GM13977 (cell line): Measurements from ENCODE around the gene KLF11.
"Not testable (repeated sequence)": the region's sequence is repeated elsewhere in the genome, so short reads cannot be mapped to it uniquely, and the experiment has no call there.

ENCODE experiments used
- DNase-seq: peaks from one replicate; pipeline ENCODE4 v3.0.0; 2012; ENCODE audit warnings: low spot score
- CTCF ChIP-seq: IDR thresholded peaks from 2 replicates; pipeline ENCODE4 v1.5.1; 2012; ENCODE audit warnings: mild to moderate bottlenecking, control low read depth; ENCODE audit not compliant: insufficient read depth; ENCODE audit errors: extremely low read depth, missing control alignments
- in situ Hi-C: fragments of 300-500 bp; cut with MboI; formaldehyde crosslinking; loops from one replicate; pipeline ENCODE4 v1.12.0; 2022; ENCODE audit warnings: low sequenced_read_pairs, low pct_unique_long_range_greater_than_20kb, mixed read lengths, inconsistent platforms; ENCODE audit not compliant: unreplicated experiment

The KLF11 gene

GRCh38 chr2:10085668-10086059 lies 42.3 kb downstream of the KLF11 start:
- in situ Hi-C loops = no loop called here

GRCh38 chr2:10086950-10087349 lies 43.6 kb downstream of the KLF11 start:
- TF ChIP-seq CTCF = no peak
- no peak for DNase-seq
- in situ Hi-C loops = no loop called here

More at GRCh38 chr2:10085668-10086059, 42.3 kb downstream of the KLF11 start:
- no peak for DNase-seq
- TF ChIP-seq CTCF = no peak

GRCh38 chr2:10087360-10087759 lies 44.0 kb downstream of the KLF11 start:
- TF ChIP-seq CTCF = no peak
- DNase-seq = no peak
- in situ Hi-C loops = no loop called here

GRCh38 chr2:10089565-10090190 lies 46.3 kb downstream of the KLF11 start:
- in situ Hi-C loops = no loop called here
- DNase-seq = no peak
- no peak for TF ChIP-seq CTCF

GRCh38 chr2:10091182-10091888 lies 48.0 kb downstream of the KLF11 start:
- TF ChIP-seq CTCF = no peak
- DNase-seq = no peak
- in situ Hi-C loops = no loop called here

- DNase-seq, in situ Hi-C loops: not testable (repeated sequence)
These were observed 48.5 kb downstream of the KLF11 start for GRCh38 chr2:10091889-10092244.

- in situ Hi-C loops = no loop called here
- TF ChIP-seq CTCF = no peak
- no peak for DNase-seq
These were observed 51.0 kb downstream of the KLF11 start for GRCh38 chr2:10094271-10094814.
